HL-60 (cell line): ENCODE measurements around the gene TAF3.

ENCODE experiments used
- CTCF ChIP-seq: IDR thresholded peaks from one replicate; pipeline ENCODE4 v1.5.1; 2011; ENCODE audit warnings: low read length, control low read depth, inconsistent platforms; ENCODE audit not compliant: insufficient read depth
- REST ChIP-seq: IDR thresholded peaks from 2 replicates; pipeline ENCODE4 v1.6.1; 2012; ENCODE audit warnings: low read depth; ENCODE audit not compliant: insufficient replicate concordance

GRCh38 chr10:7826971-7827370 is 8.7 kb downstream of the TAF3 start:
- TF ChIP-seq CTCF (no peak), REST (no peak)
